ENCODE results near the gene POU2AF2.

GRCh38 chr11:111253131-111253530 is 7.6 kb downstream of the POU2AF2 start:
- TF ChIP-seq POLR2A (IDR thresholded peaks at IDR 0.05) (no peak), CTCF (IDR thresholded peaks at IDR 0.05) (no peak), POLR2AphosphoS5 (IDR thresholded peaks at IDR 0.05) (no peak)

Measured in breast epithelium (tissue), 3 donors.